ENCODE measurements around the gene AMOTL1.

DNA sequence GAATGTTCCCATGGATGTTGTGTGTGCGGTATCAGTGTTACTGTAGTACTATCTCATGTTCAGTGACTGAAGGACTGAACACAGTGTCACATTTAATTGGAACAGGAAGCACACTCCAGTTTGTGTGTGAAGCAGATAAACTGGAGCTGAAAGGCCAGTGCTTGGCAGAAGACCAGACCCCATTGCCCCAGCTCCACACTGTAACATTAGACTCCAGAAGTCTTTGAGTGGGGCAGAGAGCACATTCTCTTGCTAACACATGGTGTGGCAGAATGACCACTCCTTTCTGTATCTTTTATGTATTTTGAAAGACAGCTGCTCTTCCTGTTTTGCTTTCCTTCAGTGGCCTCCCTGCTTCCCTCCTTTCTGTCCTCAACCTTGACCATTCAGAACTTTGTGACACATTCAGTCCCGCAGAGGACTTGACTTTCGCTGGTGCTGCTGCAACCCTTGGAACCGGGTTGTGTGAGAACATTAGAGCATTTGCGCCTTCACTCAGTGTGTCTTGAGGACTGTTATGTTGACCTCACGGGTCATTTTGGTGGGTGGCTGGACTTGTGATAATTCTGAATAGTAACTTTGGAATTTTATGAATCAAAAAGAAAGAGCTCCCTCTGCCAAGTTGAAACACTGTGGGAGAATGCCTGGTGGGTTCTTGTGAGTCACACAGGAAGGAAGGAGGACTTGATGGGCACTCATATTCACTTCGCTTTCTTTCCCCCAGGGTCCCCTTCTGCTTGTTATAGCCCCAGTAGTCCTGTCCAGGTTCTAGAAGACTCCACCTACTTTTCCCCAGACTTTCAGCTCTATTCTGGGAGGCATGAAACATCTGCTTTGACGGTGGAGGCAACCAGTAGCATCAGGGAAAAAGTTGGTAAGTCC, 26.4 kb downstream of the AMOTL1 start:
- TF ChIP-seq, protein P1, sequence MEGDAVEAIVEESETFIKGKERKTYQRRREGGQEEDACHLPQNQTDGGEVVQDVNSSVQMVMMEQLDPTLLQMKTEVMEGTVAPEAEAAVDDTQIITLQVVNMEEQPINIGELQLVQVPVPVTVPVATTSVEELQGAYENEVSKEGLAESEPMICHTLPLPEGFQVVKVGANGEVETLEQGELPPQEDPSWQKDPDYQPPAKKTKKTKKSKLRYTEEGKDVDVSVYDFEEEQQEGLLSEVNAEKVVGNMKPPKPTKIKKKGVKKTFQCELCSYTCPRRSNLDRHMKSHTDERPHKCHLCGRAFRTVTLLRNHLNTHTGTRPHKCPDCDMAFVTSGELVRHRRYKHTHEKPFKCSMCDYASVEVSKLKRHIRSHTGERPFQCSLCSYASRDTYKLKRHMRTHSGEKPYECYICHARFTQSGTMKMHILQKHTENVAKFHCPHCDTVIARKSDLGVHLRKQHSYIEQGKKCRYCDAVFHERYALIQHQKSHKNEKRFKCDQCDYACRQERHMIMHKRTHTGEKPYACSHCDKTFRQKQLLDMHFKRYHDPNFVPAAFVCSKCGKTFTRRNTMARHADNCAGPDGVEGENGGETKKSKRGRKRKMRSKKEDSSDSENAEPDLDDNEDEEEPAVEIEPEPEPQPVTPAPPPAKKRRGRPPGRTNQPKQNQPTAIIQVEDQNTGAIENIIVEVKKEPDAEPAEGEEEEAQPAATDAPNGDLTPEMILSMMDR (IDR thresholded peaks at IDR 0.05; ENCODE audit: borderline replicate concordance, extremely low read depth, low read length, poor library complexity, severe bottlenecking) = no peak
- no peak for TF ChIP-seq EZH2 (IDR thresholded peaks at IDR 0.05; ENCODE audit: borderline replicate concordance, low read depth, low read length, severe bottlenecking)
